Right atrium auricular region (tissue), 2 donors: Measurements from ENCODE around the gene HSPG2. TPM values are rescaled to one million over a fixed set of nuclear protein-coding genes. Genes with fewer than 3 reads are reported as not detected.

ENCODE experiments used
- DNase-seq: peaks from one replicate; pipeline ENCODE4 v3.0.0-alpha.2; 2019; ENCODE audit warnings: low spot score
- H3K27ac ChIP-seq, 2 donors: fragments of 200-600 bp; sonication (generic); 1 replicate in 1 of 2; 2 replicates in 1 of 2; pipeline ENCODE4 v1.5.1; 2016 to 2019
- H3K27me3 ChIP-seq, 2 donors: fragments of 200-600 bp; sonication (generic); one replicate each; pipeline versions ENCODE4 v1.5.1 to v1.6.0; 2017 to 2019
- H3K36me3 ChIP-seq: fragments of 200-600 bp; sonication (generic); one replicate; pipeline ENCODE4 v1.5.1; 2016
- H3K4me1 ChIP-seq, 2 donors: fragments of 200-600 bp; sonication (generic); one replicate each; pipeline versions ENCODE4 v1.5.1 to v1.6.0; 2017 to 2019
- H3K4me3 ChIP-seq, 2 donors: fragments of 200-600 bp; sonication (generic); 1 replicate in 1 of 2; 2 replicates in 1 of 2; pipeline ENCODE4 v1.5.1; 2017 to 2019; ENCODE audit warnings: mild to moderate bottlenecking in 1 of 2, moderate library complexity in 1 of 2
- H3K9me3 ChIP-seq, 2 donors: fragments of 200-600 bp; sonication (generic); one replicate each; pipeline ENCODE4 v1.5.1; 2019
- CTCF ChIP-seq, 2 donors: fragments of 200-600 bp; sonication (generic); IDR thresholded peaks; one replicate each; pipeline ENCODE4 v1.5.1; 2019; ENCODE audit warnings: antibody characterized with exemption in 2 of 2
- total RNA-seq, 2 donors: library from RNA; depleted of rRNA; stranded (reverse); fragments of >200 nt; gene quantifications; one replicate each; pipeline ENCODE4 v1.1.0, GENCODE V29; 2016

HSPG2 gene
- total RNA-seq, 2 donors from 2014 or later, result 424 to 557 TPM

DNA sequence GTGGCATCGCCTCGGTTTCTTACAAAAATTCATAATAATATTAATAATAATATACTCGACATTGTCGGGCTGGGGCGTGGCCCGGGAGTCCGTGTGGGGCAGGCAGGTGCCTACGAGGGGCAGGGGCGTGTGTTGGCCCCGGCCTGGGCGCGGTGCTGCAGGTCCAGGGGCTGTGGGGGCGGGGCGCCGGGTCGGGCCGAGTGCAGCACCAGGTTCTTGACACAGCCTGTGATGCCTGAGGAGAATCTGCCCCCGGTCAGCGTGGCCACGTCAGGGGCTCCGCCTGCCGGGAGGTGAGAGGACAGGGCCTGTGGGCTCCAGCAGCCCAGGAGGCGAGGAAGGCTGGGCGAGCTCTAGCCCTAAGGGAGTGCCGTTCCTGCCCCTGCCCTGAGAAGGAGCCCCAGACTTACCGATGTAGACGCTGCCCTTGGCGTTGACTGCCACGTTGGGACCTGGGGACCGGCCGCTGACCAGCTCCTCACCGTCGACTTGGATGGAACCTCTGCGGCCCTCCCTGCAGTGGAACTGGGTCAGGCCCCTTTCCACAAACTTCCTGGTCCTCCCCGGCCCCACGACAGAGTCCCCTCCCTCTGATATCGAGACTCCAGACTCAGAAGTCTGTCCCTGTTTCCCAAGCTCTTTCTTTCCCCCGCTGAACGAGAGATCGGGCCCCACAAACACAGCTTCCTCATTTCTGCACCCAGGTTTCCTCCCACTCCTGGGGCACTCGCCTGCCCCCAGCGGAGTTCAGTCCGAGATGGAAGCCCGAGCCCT is 113.7 kb downstream of the HSPG2 start:
- Histone ChIP-seq H3K27ac (no peak overlapping the region), H3K4me1 (peaks cover 0 to 3% of the 10 kb centered on the region in 2 donors), H3K36me3 (peaks cover 79% of the 10 kb centered on the region), H3K9me3 (no peaks in the 10 kb centered on the region), H3K27me3 (no peaks in the 10 kb centered on the region), H3K4me3 (no peak overlapping the region)
- DNase-seq, result no peak
- no peak for TF ChIP-seq CTCF (IDR thresholded peaks at IDR 0.05)

DNA sequence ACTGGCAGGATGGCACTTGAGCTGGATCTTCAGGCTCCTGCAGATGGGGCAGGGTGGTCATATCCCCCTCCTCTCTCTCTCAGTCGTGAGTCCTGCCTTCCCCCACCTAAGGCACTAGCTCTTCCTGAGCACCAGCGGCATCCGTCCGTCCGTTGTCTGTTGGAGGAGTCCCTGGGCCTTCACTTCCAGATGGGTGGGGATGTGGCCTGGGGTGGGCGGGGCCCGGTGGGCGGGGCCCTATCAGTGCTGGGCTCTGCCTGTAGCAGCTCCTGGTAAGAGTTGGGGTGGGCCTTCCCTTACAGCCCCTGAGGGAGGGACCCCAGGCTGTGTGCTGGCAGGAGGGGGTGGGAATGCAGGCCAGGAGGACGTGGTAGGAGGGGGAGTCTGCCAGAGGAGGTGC is 114.8 kb downstream of the HSPG2 start:
- Histone ChIP-seq H3K4me1 (peaks cover 0 to 5% of the 10 kb centered on the region in 2 donors), H3K27me3 (no peaks in the 10 kb centered on the region), H3K27ac (no peak overlapping the region), H3K9me3 (no peaks in the 10 kb centered on the region), H3K36me3 (peaks cover 69% of the 10 kb centered on the region), H3K4me3 (no peak overlapping the region)
- no peak for TF ChIP-seq CTCF (IDR thresholded peaks at IDR 0.05)
- DNase-seq, result no peak

DNA sequence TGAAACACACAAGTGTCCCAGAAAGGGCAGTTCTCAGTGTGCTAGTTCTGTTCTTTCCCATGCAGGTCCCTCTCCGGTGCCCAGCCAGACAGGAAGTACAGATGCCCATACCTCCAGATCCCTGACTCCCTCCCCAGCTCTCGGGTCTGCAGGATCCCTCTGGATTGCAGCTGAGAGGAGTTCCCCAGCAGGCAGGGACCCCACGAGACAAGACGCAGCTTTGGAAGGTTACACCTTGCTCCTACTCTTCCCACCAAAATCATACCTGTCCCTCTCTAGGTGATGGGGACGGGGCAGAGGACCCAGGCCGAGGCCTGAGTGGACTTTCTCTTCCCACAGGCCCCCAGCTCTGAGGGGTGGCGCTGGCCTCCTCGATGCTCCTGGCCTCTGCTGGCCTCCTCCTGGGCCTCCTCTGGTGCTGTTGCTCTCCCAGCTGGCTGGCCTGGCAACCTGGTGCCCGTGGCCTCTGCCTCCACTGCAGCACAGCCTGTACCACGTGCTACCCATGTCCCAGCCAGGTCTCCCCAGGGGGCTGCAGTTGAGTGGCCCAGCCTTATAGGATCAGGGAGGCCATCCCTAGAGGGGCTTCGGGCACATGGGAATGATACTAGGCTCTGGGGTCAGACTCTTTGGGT is 115.6 kb downstream of the HSPG2 start:
- Histone ChIP-seq H3K4me1 (peaks cover 0 to 5% of the 10 kb centered on the region in 2 donors), H3K9me3 (no peaks in the 10 kb centered on the region), H3K36me3 (peaks cover 60% of the 10 kb centered on the region), H3K4me3 (no peak overlapping the region), H3K27ac (no peak overlapping the region), H3K27me3 (no peaks in the 10 kb centered on the region)
- TF ChIP-seq CTCF (IDR thresholded peaks at IDR 0.05), result no peak
- no peak for DNase-seq

DNA sequence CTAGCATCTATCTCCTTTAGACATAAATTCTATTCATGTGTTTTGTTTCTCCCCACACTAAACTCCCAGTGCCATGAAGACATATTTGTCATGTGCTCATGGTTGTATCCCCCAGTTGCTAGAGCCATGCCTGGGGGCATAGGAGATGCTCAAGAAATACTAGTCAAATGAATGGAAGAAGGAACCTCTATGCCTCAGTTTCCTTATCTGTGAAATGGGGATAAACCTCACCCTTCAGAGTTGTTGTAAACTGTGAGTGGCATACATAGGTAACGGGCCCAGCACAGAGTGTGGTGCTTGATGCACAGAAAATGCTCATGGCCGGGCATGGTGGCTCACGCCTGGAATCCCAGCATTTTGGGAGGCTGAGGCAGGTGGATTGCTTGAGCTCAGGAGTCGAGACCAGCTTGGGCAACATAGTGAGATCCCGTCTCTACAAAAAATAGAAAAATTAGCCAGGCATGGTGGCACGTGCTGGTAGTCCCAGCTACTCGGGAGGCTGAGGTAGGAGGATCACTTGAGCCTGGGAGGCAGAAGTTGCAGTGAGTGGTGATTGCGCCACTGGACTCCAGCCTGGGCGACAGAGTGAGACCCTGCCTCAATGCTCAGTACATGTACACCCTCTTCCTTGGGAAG is 116.4 kb downstream of the HSPG2 start:
- TF ChIP-seq CTCF (IDR thresholded peaks at IDR 0.05), result no peak
- Histone ChIP-seq H3K27ac (no peak overlapping the region), H3K4me3 (no peak overlapping the region), H3K9me3 (no peaks in the 10 kb centered on the region), H3K4me1 (peaks cover 0 to 5% of the 10 kb centered on the region in 2 donors), H3K36me3 (peaks cover 53% of the 10 kb centered on the region), H3K27me3 (no peaks in the 10 kb centered on the region)
- DNase-seq, result no peak

DNA sequence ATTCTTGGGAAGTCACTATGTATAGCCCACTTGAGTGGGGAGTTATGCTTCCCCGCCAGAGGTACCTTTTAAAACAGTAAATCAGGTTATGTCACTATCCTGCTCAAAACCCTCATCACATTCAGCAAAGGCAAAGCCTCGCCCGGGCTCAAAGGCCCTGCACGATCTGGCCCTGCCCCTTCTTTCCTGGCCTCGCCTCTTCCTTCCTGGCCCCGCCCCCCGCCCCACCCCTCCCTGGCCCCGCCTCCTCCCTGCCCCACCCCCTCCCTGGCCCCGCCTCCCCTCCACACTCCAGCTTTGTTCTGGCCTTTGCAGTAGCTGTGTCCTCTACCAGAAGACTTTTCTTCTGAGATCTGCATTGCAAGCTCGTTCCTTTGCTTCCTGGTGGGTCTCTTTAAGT is 118.5 kb downstream of the HSPG2 start:
- H3K9me3 ChIP-seq, result no peaks in the 10 kb centered on the region
- H3K4me1 ChIP-seq, result peaks cover 0 to 12% of the 10 kb centered on the region in 2 donors
- no peak for DNase-seq
- peaks cover 32% of the 10 kb centered on the region for H3K36me3 ChIP-seq
- H3K4me3 ChIP-seq, result no peak overlapping the region
- no peaks in the 10 kb centered on the region for H3K27me3 ChIP-seq
- peak overlapping the region in 1 of 2 donors; percentile 5 for H3K27ac ChIP-seq
- TF ChIP-seq CTCF (IDR thresholded peaks at IDR 0.05), result no peak
